HepG2 (cell line): ENCODE data around the gene MED10. TPM values are rescaled to one million over a fixed set of nuclear protein-coding genes. Genes with fewer than 3 reads are reported as not detected.

Experiments
- ATAC-seq: fragments of 200-7000 bp; cut with Tn5 transposase; 3 replicates; pipeline ENCODE4 v1.9.1; 2020; ENCODE audit warnings: mild to moderate bottlenecking, moderate library complexity
- BruUV-seq: library from RNA; stranded (reverse); fragments of 400-500 nt; replicated peaks from 2 replicates; lab custom pipeline; 2021; lab: Mats Ljungman, UMichigan
- CTCF ChIA-PET: fragments of 300-600 bp; formaldehyde crosslinking; extraction: SDS; loops from one replicate; lab custom pipeline; 2021; ENCODE audit warnings: low total read pairs, inconsistent platforms, low intra/inter-chr PET ratio; lab: Yijun Ruan, JAX
- POLR2A ChIA-PET: fragments of 350-600 bp; sonication (Branson Sonifier 250); formaldehyde crosslinking; loops from one replicate; lab custom pipeline; 2020; ENCODE audit warnings: antibody characterized with exemption, inconsistent platforms; lab: Yijun Ruan, JAX
- DNase-seq: peaks from one replicate; pipeline ENCODE4 v3.0.0-alpha.2; 2015; ENCODE audit warnings: low spot score
- FAIRE-seq: peaks from 3 replicates; lab custom pipeline; 2011; peaks lifted over from hg19 to GRCh38; lab: Jason Lieb, UNC
- H2AFZ ChIP-seq: one replicate; pipeline ENCODE4 v1.6.1; 2011; ENCODE audit warnings: low read length, inconsistent platforms
- H3K27ac ChIP-seq: fragments of 300-600 bp; 3 replicates; pipeline ENCODE4 v1.8.0; 2011; ENCODE audit warnings: mixed run types, mild to moderate bottlenecking, mixed read lengths, low read length, inconsistent platforms; ENCODE audit not compliant: insufficient read depth; ENCODE audit errors: extremely low read length
- H3K27me3 ChIP-seq, 2 experiments: fragments of 200-600 bp in 1 of 2; 2 replicates in 1 of 2; 3 replicates in 1 of 2; pipeline versions ENCODE4 v1.6.0 to v1.8.0; 2011; ENCODE audit warnings: low read length in 2 of 2, mild to moderate bottlenecking in 2 of 2, moderate library complexity in 2 of 2, inconsistent platforms in 1 of 2; ENCODE audit not compliant: insufficient read depth in 2 of 2, control insufficient read depth in 1 of 2
- H3K36me3 ChIP-seq, 2 experiments: fragments of 200-600 bp in 1 of 2; replicated peaks in 1 of 2; 2 replicates in 1 of 2; 3 replicates in 1 of 2; pipeline versions ENCODE4 v1.5.1 to v1.8.0; 2011; ENCODE audit warnings: low read length in 2 of 2, inconsistent platforms in 1 of 2; ENCODE audit not compliant: insufficient read depth in 2 of 2, control insufficient read depth in 1 of 2
- H3K4me1 ChIP-seq: 2 replicates; pipeline ENCODE4 v1.5.1; 2012; ENCODE audit warnings: low read length, inconsistent platforms; ENCODE audit not compliant: insufficient read depth
- H3K4me2 ChIP-seq: 2 replicates; pipeline ENCODE4 v1.6.0; 2011; ENCODE audit warnings: low read depth, low read length, inconsistent platforms
- H3K4me3 ChIP-seq, 3 experiments: fragments of 200-600 bp in 1 of 3; sonication (generic), shearing (Covaris generic) in 1 of 3; replicated peaks in 1 of 3; 2 replicates each; pipeline ENCODE4 v1.5.1; 2011 to 2016; ENCODE audit warnings: low read length in 3 of 3, inconsistent platforms in 2 of 3, low read depth in 2 of 3, mild to moderate bottlenecking in 2 of 3, control low read depth in 1 of 3, mixed read lengths in 1 of 3; ENCODE audit not compliant: insufficient read depth in 1 of 3
- H3K79me2 ChIP-seq: one replicate; pipeline ENCODE4 v1.6.1; 2011; ENCODE audit warnings: low read length, inconsistent platforms; ENCODE audit not compliant: insufficient read depth
- H3K9ac ChIP-seq: 2 replicates; pipeline ENCODE4 v1.6.0; 2011; ENCODE audit warnings: mild to moderate bottlenecking, low read depth, low read length, inconsistent platforms; ENCODE audit not compliant: insufficient read depth
- H3K9me3 ChIP-seq: 2 replicates; pipeline ENCODE4 v1.5.1; 2012; ENCODE audit warnings: mild to moderate bottlenecking, low read length
- H4K20me1 ChIP-seq: 2 replicates; pipeline ENCODE4 v1.6.0; 2011; ENCODE audit warnings: inconsistent platforms, mild to moderate bottlenecking, low read length, moderate library complexity; ENCODE audit not compliant: insufficient read depth
- DMAP1 ChIP-seq: IDR thresholded peaks from 2 replicates; pipeline ENCODE4 v1.6.1; 2016
- ELF1 ChIP-seq: sonication (generic); formaldehyde crosslinking; IDR thresholded peaks from 2 replicates; pipeline ENCODE4 v1.4.0; 2020; ENCODE audit warnings: missing genetic modification reagents
- ETV5 ChIP-seq: IDR thresholded peaks from 2 replicates; pipeline ENCODE4 v1.6.1; 2018; ENCODE audit warnings: missing biosample characterization, missing genetic modification reagents, inconsistent platforms, borderline replicate concordance
- IKZF1 ChIP-seq: fragments of 450-650 bp; IDR thresholded peaks from 2 replicates; pipeline ENCODE4 v1.7.1; 2016
- MAFK ChIP-seq, 2 experiments: IDR thresholded peaks in 1 of 2; conservative IDR thresholded peaks in 1 of 2; 2 replicates each; pipeline ENCODE4 v1.6.1; 2011; ENCODE audit warnings: improper control_type of control experiment in 2 of 2, low read length in 2 of 2
- NFE2L2 ChIP-seq: fragments of 150-350 bp; IDR thresholded peaks from 2 replicates; pipeline ENCODE4 v1.6.1; 2014; ENCODE audit warnings: low read length
- REXO4 ChIP-seq: sonication (generic); formaldehyde crosslinking; IDR thresholded peaks from 2 replicates; pipeline ENCODE4 v1.8.0; 2022; ENCODE audit warnings: missing genetic modification reagents, mild to moderate bottlenecking, borderline replicate concordance
- RORA ChIP-seq: sonication (generic); formaldehyde crosslinking; IDR thresholded peaks from 2 replicates; pipeline ENCODE4 v1.5.0; 2020; ENCODE audit warnings: mild to moderate bottlenecking, missing genetic modification reagents, moderate library complexity
- TCF7L2 ChIP-seq: IDR thresholded peaks from 2 replicates; pipeline ENCODE4 v1.6.1; 2011; ENCODE audit warnings: mild to moderate bottlenecking, low read depth, low read length, moderate library complexity
- ZFP1 ChIP-seq: IDR thresholded peaks from 2 replicates; pipeline ENCODE4 v1.6.1; 2016
- ZNF367 ChIP-seq: sonication (generic); formaldehyde crosslinking; IDR thresholded peaks from 2 replicates; pipeline ENCODE4 v1.4.0; 2020; ENCODE audit warnings: missing genetic modification reagents, borderline replicate concordance
- ZNF546 ChIP-seq: sonication (generic); formaldehyde crosslinking; conservative IDR thresholded peaks from 2 replicates; pipeline ENCODE4 v1.8.1; 2023; ENCODE audit warnings: mild to moderate bottlenecking, missing genetic modification reagents
- WGBS: methylation state at CpG from one replicate; pipeline ENCODE4 v1.1.6; 2017; ENCODE audit warnings: low lambda C conversion rate; 5-methylcytosine and 5-hydroxymethylcytosine counted together
- in situ Hi-C: cut with HindIII; loops from 2 replicates; pipeline ENCODE4 v1.10.0; 2017; ENCODE audit warnings: low pct_unique_long_range_greater_than_20kb; ENCODE audit not compliant: extremely low pct_ligation_motif_present
- intact Hi-C: fragments of 100-400 bp; cut with micrococcal nuclease; formaldehyde crosslinking; loops from one replicate; pipeline ENCODE4 v1.10.0; 2022; ENCODE audit not compliant: unreplicated experiment
- polyA plus RNA-seq, 8 experiments: library from polyadenylated mRNA; depleted of rRNA in 3 of 8; stranded (reverse) in 7 of 8; unstranded in 1 of 8; fragments of >200 nt; fragmentation: Illumina TruSeq in 4 of 8; extraction: Trizol in 4 of 8; gene quantifications; 2 replicates each; pipeline versions ENCODE4 v1.2.1 to v1.2.3, GENCODE V29; 2011 to 2016; ENCODE audit warnings: low read depth in 4 of 8, missing spikeins in 1 of 8, mixed read lengths in 1 of 8; ENCODE audit not compliant: insufficient read depth in 1 of 8
- total RNA-seq, 5 experiments: library from RNA; depleted of rRNA; stranded (reverse); fragments of >200 nt; fragmentation: Illumina TruSeq; extraction: Trizol; gene quantifications; 2 replicates each; pipeline ENCODE4 v1.2.3, GENCODE V29; 2016; ENCODE audit warnings: low read depth in 1 of 5
- TF ChIP-seq, protein P1 (sequence below): IDR thresholded peaks from 2 replicates; pipeline ENCODE4 v1.6.1; 2016; ENCODE audit warnings: low read depth, control low read depth
- TF ChIP-seq, protein P2 (sequence below): sonication (generic); formaldehyde crosslinking; conservative IDR thresholded peaks from 2 replicates; pipeline ENCODE4 v1.8.0; 2022; ENCODE audit warnings: mild to moderate bottlenecking, moderate library complexity, missing genetic modification reagents

Gene MED10
- total and polyA plus RNA-seq, 2 of the 13 experiments (the other 11 are each of a cell fraction or from before 2014, with no cell fraction given) = 11.2 to 23.7 TPM

DNA sequence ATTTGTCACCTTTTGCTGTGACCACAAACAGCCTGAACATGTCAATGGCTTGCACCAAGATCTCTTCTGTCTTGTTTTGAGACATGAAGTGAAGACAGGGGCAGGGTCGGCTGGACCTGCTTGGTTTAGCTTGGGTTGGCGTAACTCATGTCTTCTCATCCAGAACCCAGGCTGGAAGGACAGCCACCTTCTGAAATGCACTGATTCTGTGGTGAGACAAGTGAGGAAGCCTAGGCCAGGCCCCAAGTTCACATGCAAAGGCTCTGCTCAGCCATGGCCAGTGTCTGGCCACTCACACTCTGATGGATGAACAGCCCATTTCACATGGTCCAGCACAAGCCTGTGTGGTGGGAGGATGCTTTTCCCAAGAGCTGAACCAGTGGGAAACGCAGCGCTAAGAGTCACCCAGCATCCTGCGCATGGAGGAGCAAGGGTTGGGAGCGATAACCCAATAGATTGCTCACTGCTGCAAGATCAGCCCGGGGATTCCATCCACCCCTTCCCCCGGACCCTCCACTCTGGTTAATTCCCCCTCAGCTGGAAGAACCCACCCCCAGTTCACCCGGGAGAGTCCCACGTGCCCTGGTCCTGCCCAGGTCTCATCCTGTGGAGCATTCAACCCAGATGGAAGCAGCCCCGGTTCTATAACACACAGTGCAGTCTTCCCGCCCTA, 16.2 kb upstream of the MED10 start:
- H3K36me3 ChIP-seq = no peaks in the 10 kb centered on the region
- no peak overlapping the region for H3K4me2 ChIP-seq
- intact Hi-C loops = no loop called here
- no TSS peak for BruUV-seq
- POLR2A ChIA-PET = no interaction called here
- ATAC-seq = no peak
- no peak overlapping the region for H2AFZ ChIP-seq
- H3K9me3 ChIP-seq = no peaks in the 10 kb centered on the region
- 33% methylated on average over 8 of the region's 12 CpGs for WGBS
- H3K4me1 ChIP-seq = no peaks in the 10 kb centered on the region
- FAIRE-seq = no peak
- CTCF ChIA-PET = no interaction called here
- in situ Hi-C loops = loop anchor here (25.0 kb wide), 1 partner anchor 343 kb away; no protein-coding TSS in a partner anchor
- H3K4me3 ChIP-seq = no peak overlapping the region
- DNase-seq = no peak
- no peak overlapping the region for H3K9ac ChIP-seq
- TF ChIP-seq TCF7L2 (no peak), MAFK (conservative IDR thresholded peaks at IDR 0.05 in 1 of 2, IDR thresholded peaks at IDR 0.05 in 1 of 2; ENCODE audit: low read length in 2 of 2) (no peak), IKZF1 (no peak), ZNF546 (CRISPR knock-in tag) (no peak), NFE2L2 (no peak), DMAP1 (CRISPR knock-in tag) (no peak), ELF1 (no peak), ZNF367 (CRISPR knock-in tag) (no peak), ETV5 (CRISPR knock-in tag) (no peak), RORA (CRISPR knock-in tag) (no peak), ZFP1 (CRISPR knock-in tag) (no peak), REXO4 (CRISPR knock-in tag) (no peak)
- TF ChIP-seq, protein P1, sequence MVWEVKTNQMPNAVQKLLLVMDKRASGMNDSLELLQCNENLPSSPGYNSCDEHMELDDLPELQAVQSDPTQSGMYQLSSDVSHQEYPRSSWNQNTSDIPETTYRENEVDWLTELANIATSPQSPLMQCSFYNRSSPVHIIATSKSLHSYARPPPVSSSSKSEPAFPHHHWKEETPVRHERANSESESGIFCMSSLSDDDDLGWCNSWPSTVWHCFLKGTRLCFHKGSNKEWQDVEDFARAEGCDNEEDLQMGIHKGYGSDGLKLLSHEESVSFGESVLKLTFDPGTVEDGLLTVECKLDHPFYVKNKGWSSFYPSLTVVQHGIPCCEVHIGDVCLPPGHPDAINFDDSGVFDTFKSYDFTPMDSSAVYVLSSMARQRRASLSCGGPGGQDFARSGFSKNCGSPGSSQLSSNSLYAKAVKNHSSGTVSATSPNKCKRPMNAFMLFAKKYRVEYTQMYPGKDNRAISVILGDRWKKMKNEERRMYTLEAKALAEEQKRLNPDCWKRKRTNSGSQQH (CRISPR knock-in tag) = no peak
- TF ChIP-seq, protein P2, sequence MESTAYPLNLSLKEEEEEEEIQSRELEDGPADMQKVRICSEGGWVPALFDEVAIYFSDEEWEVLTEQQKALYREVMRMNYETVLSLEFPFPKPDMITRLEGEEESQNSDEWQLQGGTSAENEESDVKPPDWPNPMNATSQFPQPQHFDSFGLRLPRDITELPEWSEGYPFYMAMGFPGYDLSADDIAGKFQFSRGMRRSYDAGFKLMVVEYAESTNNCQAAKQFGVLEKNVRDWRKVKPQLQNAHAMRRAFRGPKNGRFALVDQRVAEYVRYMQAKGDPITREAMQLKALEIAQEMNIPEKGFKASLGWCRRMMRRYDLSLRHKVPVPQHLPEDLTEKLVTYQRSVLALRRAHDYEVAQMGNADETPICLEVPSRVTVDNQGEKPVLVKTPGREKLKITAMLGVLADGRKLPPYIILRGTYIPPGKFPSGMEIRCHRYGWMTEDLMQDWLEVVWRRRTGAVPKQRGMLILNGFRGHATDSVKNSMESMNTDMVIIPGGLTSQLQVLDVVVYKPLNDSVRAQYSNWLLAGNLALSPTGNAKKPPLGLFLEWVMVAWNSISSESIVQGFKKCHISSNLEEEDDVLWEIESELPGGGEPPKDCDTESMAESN (CRISPR knock-in tag) = no peak
- H3K27ac ChIP-seq = no peak overlapping the region
- no peaks in the 10 kb centered on the region; the same call in 1 of the 2 replicates for H4K20me1 ChIP-seq
- no peaks in the 10 kb centered on the region for H3K79me2 ChIP-seq
- H3K27me3 ChIP-seq = peaks cover 5 to 40% of the 10 kb centered on the region in 2 experiments; a peak in 4 of 5 replicates
